ENCODE results near the gene CASKIN1. TPM values are rescaled to one million over a fixed set of nuclear protein-coding genes. Genes with fewer than 3 reads are reported as not detected.

The CASKIN1 gene
- polyA plus RNA-seq, 3 donors, result not detected

GRCh38 chr16:2151188-2152091, 45.0 kb downstream of the CASKIN1 start:
- Mint-ChIP-seq H3K4me1 (peaks cover 53% of the 10 kb centered on the region), H3K27me3 (ENCODE audit: low read depth in 3 of 3) (peaks cover 13 to 30% (median 15%) of the 10 kb centered on the region in 3 donors), H3K9me3 (peaks cover 0 to 6% (median 0%) of the 10 kb centered on the region in 7 donors), H3K36me3 (peaks cover 10 to 18% of the 10 kb centered on the region in 2 donors), H3K27ac (peak overlapping the region in 1 of 7 donors; percentile 19), H3K4me3 (no peak overlapping the region)
- Histone ChIP-seq H2AFZ (ENCODE audit: insufficient read depth, low read depth, low read length, poor library complexity, severe bottlenecking) (no peak overlapping the region), H3K27me3 (ENCODE audit: control insufficient read depth in 2 of 2, insufficient read depth in 2 of 2, low read length in 2 of 2) (peaks cover 0 to 24% of the 10 kb centered on the region in 2 donors), H3K79me2 (ENCODE audit: insufficient read depth, low read length) (peaks cover 42% of the 10 kb centered on the region), H3K9me3 (replicated peaks in 1 of 2; ENCODE audit: control insufficient read depth in 1 of 2, insufficient read depth in 1 of 2, low read length in 2 of 2) (no peaks in the 10 kb centered on the region), H3K4me3 (replicated peaks in 1 of 3; ENCODE audit: low read depth in 2 of 3, low read length in 3 of 3) (no peak overlapping the region), H3K27ac (ENCODE audit: low read depth in 1 of 2, low read length in 2 of 2) (no peak overlapping the region), H3K4me2 (replicated peaks; ENCODE audit: extremely low read depth, low read length, poor library complexity, severe bottlenecking) (no peak overlapping the region), H3K4me1 (ENCODE audit: control insufficient read depth in 1 of 2, insufficient read depth in 2 of 2, low read length in 2 of 2) (peaks cover 44 to 56% of the 10 kb centered on the region in 2 donors), H3K36me3 (replicated peaks in 1 of 2; ENCODE audit: control insufficient read depth in 1 of 2, insufficient read depth in 2 of 2, low read length in 2 of 2) (peaks cover 3 to 9% of the 10 kb centered on the region in 2 donors), H3K9ac (ENCODE audit: insufficient read depth, low read length, poor library complexity, severe bottlenecking) (no peak overlapping the region), H4K20me1 (ENCODE audit: insufficient read depth, low read length) (peaks cover 69% of the 10 kb centered on the region)
- DNase-seq, result no peak
- intact Hi-C loops (cut with micrococcal nuclease), result loop anchor here (5.0 to 10.0 kb wide), 5 partner anchors 129 to 353 kb away; partner anchors contain the start of genes ZNF598 (in 2 of the 2) and MSRB1 (in 1 of the 2)
- 86% methylated on average over 11 of the region's 13 CpGs for WGBS (ENCODE audit: insufficient coverage)
- no peak for TF ChIP-seq CTCF (IDR thresholded peaks at IDR 0.05)

- H3K27ac ChIP-seq (ENCODE audit: low read depth in 1 of 2, low read length in 2 of 2), result no peak overlapping the region
- Mint-ChIP-seq H3K27me3 (ENCODE audit: low read depth in 3 of 3) (peaks cover 13 to 31% (median 15%) of the 10 kb centered on the region in 3 donors), H3K36me3 (peaks cover 10 to 18% of the 10 kb centered on the region in 2 donors), H3K27ac (no peak overlapping the region), H3K4me3 (no peak overlapping the region), H3K4me1 (peaks cover 48% of the 10 kb centered on the region), H3K9me3 (peaks cover 0 to 6% (median 0%) of the 10 kb centered on the region in 7 donors)
- no peak overlapping the region for H2AFZ ChIP-seq (ENCODE audit: insufficient read depth, low read depth, low read length, poor library complexity, severe bottlenecking)
- no peak for TF ChIP-seq CTCF (IDR thresholded peaks at IDR 0.05)
- H3K9ac ChIP-seq (ENCODE audit: insufficient read depth, low read length, poor library complexity, severe bottlenecking), result no peak overlapping the region
- no peak overlapping the region for H3K4me2 ChIP-seq (replicated peaks; ENCODE audit: extremely low read depth, low read length, poor library complexity, severe bottlenecking)
- H3K9me3 ChIP-seq (replicated peaks in 1 of 2; ENCODE audit: control insufficient read depth in 1 of 2, insufficient read depth in 1 of 2, low read length in 2 of 2), result no peaks in the 10 kb centered on the region
- H3K27me3 ChIP-seq (ENCODE audit: control insufficient read depth in 2 of 2, insufficient read depth in 2 of 2, low read length in 2 of 2), result peaks cover 0 to 24% of the 10 kb centered on the region in 2 donors
- 87% methylated on average over 10 of the region's 18 CpGs for WGBS (ENCODE audit: insufficient coverage)
- no peak overlapping the region for H3K4me3 ChIP-seq (replicated peaks in 1 of 3; ENCODE audit: low read depth in 2 of 3, low read length in 3 of 3)
- peaks cover 64% of the 10 kb centered on the region for H4K20me1 ChIP-seq (ENCODE audit: insufficient read depth, low read length)
- H3K4me1 ChIP-seq (ENCODE audit: control insufficient read depth in 1 of 2, insufficient read depth in 2 of 2, low read length in 2 of 2), result peaks cover 41 to 51% of the 10 kb centered on the region in 2 donors
- intact Hi-C loops (cut with micrococcal nuclease), result loop anchor here (5.0 to 10.0 kb wide), 5 partner anchors 128 to 354 kb away; partner anchors contain the start of genes ZNF598 (in 2 of the 2) and MSRB1 (in 1 of the 2)
- peaks cover 3 to 9% of the 10 kb centered on the region in 2 donors for H3K36me3 ChIP-seq (replicated peaks in 1 of 2; ENCODE audit: control insufficient read depth in 1 of 2, insufficient read depth in 2 of 2, low read length in 2 of 2)
- DNase-seq, result no peak
- peaks cover 35% of the 10 kb centered on the region for H3K79me2 ChIP-seq (ENCODE audit: insufficient read depth, low read length)
These were observed 45.8 kb downstream of the CASKIN1 start for GRCh38 chr16:2150418-2151187.

Measured in CD14-positive monocyte (primary cell).